ENCODE data around the gene CAVIN1. TPM values are rescaled to one million over a fixed set of nuclear protein-coding genes. Genes with fewer than 3 reads are reported as not detected.

The CAVIN1 gene
- total RNA-seq, 3 donors from 2014 or later = 288 to 554 (median 306) TPM

GRCh38 chr17:42389899-42390298 lies 33.2 kb downstream of the CAVIN1 start:
- H3K9me3 ChIP-seq = no peaks in the 10 kb centered on the region
- DNase-seq (ENCODE audit: low spot score in 2 of 2) = no peak
- H3K4me1 ChIP-seq = peaks cover 0 to 9% of the 10 kb centered on the region in 2 donors
- H3K27ac ChIP-seq = peak overlapping the region; percentile 98 to 99
- no peaks in the 10 kb centered on the region for H3K36me3 ChIP-seq
- intact Hi-C loops (cut with DNase I; ENCODE audit: low total_unique reads) = no loop called here
- TF ChIP-seq CTCF (IDR thresholded peaks at IDR 0.05) (no peak), POLR2A (IDR thresholded peaks at IDR 0.05) (no peak), POLR2AphosphoS5 (IDR thresholded peaks at IDR 0.05) (no peak)
- H3K27me3 ChIP-seq = no peaks in the 10 kb centered on the region
- H3K4me3 ChIP-seq = no peak overlapping the region

- H3K4me3 ChIP-seq = peak overlapping the region; percentile 33 to 84 (median 82)
- H3K9me3 ChIP-seq = no peaks in the 10 kb centered on the region
- no peak for DNase-seq (ENCODE audit: low spot score in 2 of 2)
- intact Hi-C loops (cut with DNase I; ENCODE audit: low total_unique reads) = no loop called here
- H3K27me3 ChIP-seq = no peaks in the 10 kb centered on the region
- peak overlapping the region; percentile 98 to 99 for H3K27ac ChIP-seq
- H3K4me1 ChIP-seq = peaks cover 0 to 12% of the 10 kb centered on the region in 2 donors
- TF ChIP-seq CTCF (IDR thresholded peaks at IDR 0.05) (no peak), POLR2A (IDR thresholded peaks at IDR 0.05) (no peak)
- H3K36me3 ChIP-seq = no peaks in the 10 kb centered on the region
Measured at GRCh38 chr17:42389135-42389417, 34.0 kb downstream of the CAVIN1 start.

GRCh38 chr17:42388381-42389134 lies 34.5 kb downstream of the CAVIN1 start, which contains the start of gene STAT3:
Gene STAT3, minus strand, starts transcription at chr17:42388442. Its CDS starts 39,926 bp downstream, at chr17:42348516.
- peaks cover 0 to 12% of the 10 kb centered on the region in 2 donors for H3K4me1 ChIP-seq
- no peaks in the 10 kb centered on the region for H3K9me3 ChIP-seq
- no peaks in the 10 kb centered on the region for H3K36me3 ChIP-seq
- intact Hi-C loops (cut with DNase I; ENCODE audit: low total_unique reads) = no loop called here
- H3K27ac ChIP-seq = peak within 1 kb of the TSS; percentile 98 to 99
- TF ChIP-seq POLR2A (IDR thresholded peaks at IDR 0.05) (peak; percentile 95), CTCF (IDR thresholded peaks at IDR 0.05) (peak in 1 of 3 donors; percentile 22), POLR2AphosphoS5 (IDR thresholded peaks at IDR 0.05) (peak; percentile 95 to 100 (median 99))
- peak within 1 kb of the TSS; percentile 82 to 95 (median 84) for H3K4me3 ChIP-seq
- DNase-seq (ENCODE audit: low spot score in 2 of 2) = peak; percentile 100
- no peaks in the 10 kb centered on the region for H3K27me3 ChIP-seq

- H3K27ac ChIP-seq = peak overlapping the region; percentile 98 to 99
- TF ChIP-seq POLR2AphosphoS5 (IDR thresholded peaks at IDR 0.05) = peak in 1 of 3 donors; percentile 72
- no peak for TF ChIP-seq CTCF (IDR thresholded peaks at IDR 0.05)
- peak overlapping the region; percentile 82 to 95 (median 84) for H3K4me3 ChIP-seq
- H3K36me3 ChIP-seq = no peaks in the 10 kb centered on the region
- intact Hi-C loops (cut with DNase I; ENCODE audit: low total_unique reads) = no loop called here
- H3K27me3 ChIP-seq = no peaks in the 10 kb centered on the region
- peaks cover 0 to 12% of the 10 kb centered on the region in 2 donors for H3K4me1 ChIP-seq
- DNase-seq (ENCODE audit: low spot score in 2 of 2) = peak; percentile 60 to 62
- H3K9me3 ChIP-seq = no peaks in the 10 kb centered on the region
Measured at GRCh38 chr17:42387661-42388380, 35.2 kb downstream of the CAVIN1 start.
